ENCODE results near the gene FOSB. TPM values are rescaled to one million over a fixed set of nuclear protein-coding genes. Genes with fewer than 3 reads are reported as not detected.

Gene FOSB
- total and polyA plus RNA-seq, 4 donors: 0.18 to 1.3 (median 0.40) TPM

DNA sequence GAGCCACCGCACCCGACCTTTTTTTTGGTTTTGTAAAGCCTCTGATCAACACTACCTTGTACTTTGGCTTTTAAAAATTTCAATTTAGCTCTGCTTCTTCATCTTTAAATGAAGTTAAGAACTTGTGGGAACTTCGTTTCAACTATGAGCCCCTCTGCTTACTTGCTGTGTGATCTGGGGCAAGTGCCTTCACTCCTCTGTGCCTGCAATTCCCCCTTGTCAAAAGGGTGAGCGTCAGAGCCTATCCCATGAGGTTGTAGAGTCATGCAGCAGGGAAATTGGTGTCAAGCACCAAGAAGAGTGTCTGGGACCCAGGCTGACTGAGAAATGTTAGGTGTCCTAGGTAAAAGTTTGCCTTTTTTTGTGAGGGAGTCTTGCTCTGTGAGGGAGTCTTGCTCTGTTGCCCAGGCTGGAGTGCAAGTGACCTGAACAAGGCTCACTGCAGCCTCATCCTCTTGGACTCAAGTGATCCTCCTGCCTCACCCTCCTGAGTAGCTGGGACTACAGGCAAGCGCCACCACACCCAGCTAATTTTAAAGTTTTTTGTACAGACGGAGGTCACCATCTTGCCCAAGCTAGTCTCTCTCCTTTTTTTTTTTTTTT, 45.2 kb downstream of the FOSB start:
- Histone ChIP-seq H3K27ac (ENCODE audit: low read depth in 1 of 2, low read length in 2 of 2) (no peak overlapping the region), H3K9me3 (ENCODE audit: control insufficient read depth in 4 of 4, low read length in 3 of 4) (no peaks in the 10 kb centered on the region), H3K4me1 (ENCODE audit: control insufficient read depth in 4 of 4, insufficient read depth in 4 of 4, low read length in 3 of 4) (peaks cover 12 to 39% (median 30%) of the 10 kb centered on the region in 4 donors), H3K4me3 (ENCODE audit: low read depth in 1 of 3, low read length in 3 of 3) (no peak overlapping the region), H3K36me3 (ENCODE audit: control insufficient read depth in 4 of 4, insufficient read depth in 3 of 4, low read depth in 1 of 4, low read length in 3 of 4) (peaks cover 0 to 2% (median 1%) of the 10 kb centered on the region in 4 donors), H3K27me3 (ENCODE audit: control insufficient read depth in 4 of 4, insufficient read depth in 4 of 4, low read length in 3 of 4) (no peaks in the 10 kb centered on the region), H3K9ac (ENCODE audit: low read depth in 1 of 2, low read length in 2 of 2) (no peak overlapping the region)
- no peak for DNase-seq (ENCODE audit: low spot score)
- WGBS: 89% methylated on average over 6 of the region's 6 CpGs
- no peak for TF ChIP-seq RXRA (IDR thresholded peaks at IDR 0.05)
- no peak for TF ChIP-seq NR2F2 (IDR thresholded peaks at IDR 0.05)
- TF ChIP-seq EGR1 (IDR thresholded peaks at IDR 0.05; ENCODE audit: low read depth in 2 of 2): no peak
- TF ChIP-seq, protein P1, sequence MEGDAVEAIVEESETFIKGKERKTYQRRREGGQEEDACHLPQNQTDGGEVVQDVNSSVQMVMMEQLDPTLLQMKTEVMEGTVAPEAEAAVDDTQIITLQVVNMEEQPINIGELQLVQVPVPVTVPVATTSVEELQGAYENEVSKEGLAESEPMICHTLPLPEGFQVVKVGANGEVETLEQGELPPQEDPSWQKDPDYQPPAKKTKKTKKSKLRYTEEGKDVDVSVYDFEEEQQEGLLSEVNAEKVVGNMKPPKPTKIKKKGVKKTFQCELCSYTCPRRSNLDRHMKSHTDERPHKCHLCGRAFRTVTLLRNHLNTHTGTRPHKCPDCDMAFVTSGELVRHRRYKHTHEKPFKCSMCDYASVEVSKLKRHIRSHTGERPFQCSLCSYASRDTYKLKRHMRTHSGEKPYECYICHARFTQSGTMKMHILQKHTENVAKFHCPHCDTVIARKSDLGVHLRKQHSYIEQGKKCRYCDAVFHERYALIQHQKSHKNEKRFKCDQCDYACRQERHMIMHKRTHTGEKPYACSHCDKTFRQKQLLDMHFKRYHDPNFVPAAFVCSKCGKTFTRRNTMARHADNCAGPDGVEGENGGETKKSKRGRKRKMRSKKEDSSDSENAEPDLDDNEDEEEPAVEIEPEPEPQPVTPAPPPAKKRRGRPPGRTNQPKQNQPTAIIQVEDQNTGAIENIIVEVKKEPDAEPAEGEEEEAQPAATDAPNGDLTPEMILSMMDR (IDR thresholded peaks at IDR 0.05; ENCODE audit: low read depth, low read length, missing input control): no peak
- no peak for TF ChIP-seq HNF4G (IDR thresholded peaks at IDR 0.05)

DNA sequence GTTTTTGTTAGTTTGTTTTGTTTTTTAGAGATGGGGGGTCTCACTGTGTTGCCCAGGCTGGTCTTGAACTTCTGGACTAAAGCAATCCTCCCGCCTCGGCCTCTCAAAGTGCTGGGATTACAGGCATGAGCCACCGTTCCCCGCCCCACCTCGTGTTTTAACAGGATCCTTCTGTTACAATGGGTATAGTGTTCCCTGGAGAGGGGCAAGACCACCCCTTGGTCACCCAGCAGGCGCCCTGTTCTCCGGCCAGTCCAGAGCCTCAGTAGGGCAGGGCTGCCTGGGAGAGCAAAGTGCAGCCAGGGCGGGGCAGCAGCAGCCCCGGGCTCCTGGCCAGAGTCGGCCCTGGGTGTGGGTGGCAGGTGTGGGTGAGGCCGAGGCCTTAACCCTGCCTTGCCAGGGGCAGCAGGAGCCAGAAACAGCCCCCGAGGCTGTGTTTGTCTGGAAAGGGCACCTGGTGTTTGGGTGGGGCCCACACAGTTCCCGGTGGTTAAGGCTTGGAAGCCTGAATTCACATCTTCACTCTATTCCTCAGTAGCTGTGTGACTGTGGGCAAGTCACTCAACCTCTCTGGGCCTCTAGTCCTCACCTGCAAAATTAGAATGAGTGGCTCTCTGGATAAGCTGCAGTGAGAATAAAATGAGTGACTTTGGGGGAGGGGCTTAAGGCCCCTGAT, 46.7 kb downstream of the FOSB start:
- peaks cover 12 to 28% (median 24%) of the 10 kb centered on the region in 4 donors for H3K4me1 ChIP-seq (ENCODE audit: control insufficient read depth in 4 of 4, insufficient read depth in 4 of 4, low read length in 3 of 4)
- H3K36me3 ChIP-seq (ENCODE audit: control insufficient read depth in 4 of 4, insufficient read depth in 3 of 4, low read depth in 1 of 4, low read length in 3 of 4): peaks cover 4 to 13% (median 7%) of the 10 kb centered on the region in 4 donors
- H3K9ac ChIP-seq (ENCODE audit: low read depth in 1 of 2, low read length in 2 of 2): peak overlapping the region in 1 of 2 donors; percentile 20
- TF ChIP-seq NR2F2 (IDR thresholded peaks at IDR 0.05) (no peak), JUND (IDR thresholded peaks at IDR 0.05) (no peak), FOXA1 (IDR thresholded peaks at IDR 0.05) (peak; percentile 22), RAD21 (IDR thresholded peaks at IDR 0.05) (peak in 1 of 2 donors; percentile 30), FOXA2 (IDR thresholded peaks at IDR 0.05) (no peak), TAF1 (conservative IDR thresholded peaks at IDR 0.05) (no peak), HNF4G (IDR thresholded peaks at IDR 0.05) (peak; percentile 71), YY1 (IDR thresholded peaks at IDR 0.05) (no peak), SP1 (IDR thresholded peaks at IDR 0.05) (peak; percentile 88), EGR1 (IDR thresholded peaks at IDR 0.05; ENCODE audit: low read depth in 2 of 2) (peak; percentile 14 to 67), HNF4A (conservative IDR thresholded peaks at IDR 0.05) (peak; percentile 87 to 88), RXRA (IDR thresholded peaks at IDR 0.05) (peak; percentile 5 to 39), GABPA (IDR thresholded peaks at IDR 0.05 in 1 of 2, conservative IDR thresholded peaks at IDR 0.05 in 1 of 2) (no peak)
- TF ChIP-seq, protein P1 (IDR thresholded peaks at IDR 0.05; ENCODE audit: low read depth, low read length, missing input control): no peak
- TF ChIP-seq, protein P2, sequence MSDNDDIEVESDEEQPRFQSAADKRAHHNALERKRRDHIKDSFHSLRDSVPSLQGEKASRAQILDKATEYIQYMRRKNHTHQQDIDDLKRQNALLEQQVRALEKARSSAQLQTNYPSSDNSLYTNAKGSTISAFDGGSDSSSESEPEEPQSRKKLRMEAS (IDR thresholded peaks at IDR 0.05): peak; percentile 23
- TF ChIP-seq, protein P3, sequence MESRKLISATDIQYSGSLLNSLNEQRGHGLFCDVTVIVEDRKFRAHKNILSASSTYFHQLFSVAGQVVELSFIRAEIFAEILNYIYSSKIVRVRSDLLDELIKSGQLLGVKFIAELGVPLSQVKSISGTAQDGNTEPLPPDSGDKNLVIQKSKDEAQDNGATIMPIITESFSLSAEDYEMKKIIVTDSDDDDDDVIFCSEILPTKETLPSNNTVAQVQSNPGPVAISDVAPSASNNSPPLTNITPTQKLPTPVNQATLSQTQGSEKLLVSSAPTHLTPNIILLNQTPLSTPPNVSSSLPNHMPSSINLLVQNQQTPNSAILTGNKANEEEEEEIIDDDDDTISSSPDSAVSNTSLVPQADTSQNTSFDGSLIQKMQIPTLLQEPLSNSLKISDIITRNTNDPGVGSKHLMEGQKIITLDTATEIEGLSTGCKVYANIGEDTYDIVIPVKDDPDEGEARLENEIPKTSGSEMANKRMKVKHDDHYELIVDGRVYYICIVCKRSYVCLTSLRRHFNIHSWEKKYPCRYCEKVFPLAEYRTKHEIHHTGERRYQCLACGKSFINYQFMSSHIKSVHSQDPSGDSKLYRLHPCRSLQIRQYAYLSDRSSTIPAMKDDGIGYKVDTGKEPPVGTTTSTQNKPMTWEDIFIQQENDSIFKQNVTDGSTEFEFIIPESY (IDR thresholded peaks at IDR 0.05): no peak
- TF ChIP-seq, protein P4, sequence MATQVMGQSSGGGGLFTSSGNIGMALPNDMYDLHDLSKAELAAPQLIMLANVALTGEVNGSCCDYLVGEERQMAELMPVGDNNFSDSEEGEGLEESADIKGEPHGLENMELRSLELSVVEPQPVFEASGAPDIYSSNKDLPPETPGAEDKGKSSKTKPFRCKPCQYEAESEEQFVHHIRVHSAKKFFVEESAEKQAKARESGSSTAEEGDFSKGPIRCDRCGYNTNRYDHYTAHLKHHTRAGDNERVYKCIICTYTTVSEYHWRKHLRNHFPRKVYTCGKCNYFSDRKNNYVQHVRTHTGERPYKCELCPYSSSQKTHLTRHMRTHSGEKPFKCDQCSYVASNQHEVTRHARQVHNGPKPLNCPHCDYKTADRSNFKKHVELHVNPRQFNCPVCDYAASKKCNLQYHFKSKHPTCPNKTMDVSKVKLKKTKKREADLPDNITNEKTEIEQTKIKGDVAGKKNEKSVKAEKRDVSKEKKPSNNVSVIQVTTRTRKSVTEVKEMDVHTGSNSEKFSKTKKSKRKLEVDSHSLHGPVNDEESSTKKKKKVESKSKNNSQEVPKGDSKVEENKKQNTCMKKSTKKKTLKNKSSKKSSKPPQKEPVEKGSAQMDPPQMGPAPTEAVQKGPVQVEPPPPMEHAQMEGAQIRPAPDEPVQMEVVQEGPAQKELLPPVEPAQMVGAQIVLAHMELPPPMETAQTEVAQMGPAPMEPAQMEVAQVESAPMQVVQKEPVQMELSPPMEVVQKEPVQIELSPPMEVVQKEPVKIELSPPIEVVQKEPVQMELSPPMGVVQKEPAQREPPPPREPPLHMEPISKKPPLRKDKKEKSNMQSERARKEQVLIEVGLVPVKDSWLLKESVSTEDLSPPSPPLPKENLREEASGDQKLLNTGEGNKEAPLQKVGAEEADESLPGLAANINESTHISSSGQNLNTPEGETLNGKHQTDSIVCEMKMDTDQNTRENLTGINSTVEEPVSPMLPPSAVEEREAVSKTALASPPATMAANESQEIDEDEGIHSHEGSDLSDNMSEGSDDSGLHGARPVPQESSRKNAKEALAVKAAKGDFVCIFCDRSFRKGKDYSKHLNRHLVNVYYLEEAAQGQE (IDR thresholded peaks at IDR 0.05): no peak
- TF ChIP-seq, protein P5, sequence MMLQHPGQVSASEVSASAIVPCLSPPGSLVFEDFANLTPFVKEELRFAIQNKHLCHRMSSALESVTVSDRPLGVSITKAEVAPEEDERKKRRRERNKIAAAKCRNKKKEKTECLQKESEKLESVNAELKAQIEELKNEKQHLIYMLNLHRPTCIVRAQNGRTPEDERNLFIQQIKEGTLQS (IDR thresholded peaks at IDR 0.05): no peak
- 27% methylated on average over 13 of the region's 13 CpGs for WGBS
- H3K4me3 ChIP-seq (ENCODE audit: low read depth in 1 of 3, low read length in 3 of 3): no peak overlapping the region
- H3K27ac ChIP-seq (ENCODE audit: low read depth in 1 of 2, low read length in 2 of 2): peak overlapping the region; percentile 20 to 56
- no peaks in the 10 kb centered on the region for H3K9me3 ChIP-seq (ENCODE audit: control insufficient read depth in 4 of 4, low read length in 3 of 4)
- peak; percentile 54 for DNase-seq (ENCODE audit: low spot score)
- H3K27me3 ChIP-seq (ENCODE audit: control insufficient read depth in 4 of 4, insufficient read depth in 4 of 4, low read length in 3 of 4): no peaks in the 10 kb centered on the region

All from liver (tissue), 9 donors.